CD14-positive monocyte (primary cell): ENCODE results near the gene TTLL11. TPM values are rescaled to one million over a fixed set of nuclear protein-coding genes. Genes with fewer than 3 reads are reported as not detected.

Experiments
- DNase-seq, 3 donors: peaks; one replicate each; pipeline ENCODE4 v3.0.0-alpha.2; 2011 to 2022
- H2AFZ ChIP-seq: 2 replicates; pipeline ENCODE4 v1.6.0; 2012; ENCODE audit warnings: mild to moderate bottlenecking, low read depth, low read length, inconsistent platforms; ENCODE audit not compliant: insufficient read depth, poor library complexity, severe bottlenecking
- H3K27ac ChIP-seq, 2 donors: 1 replicate in 1 of 2; 2 replicates in 1 of 2; pipeline ENCODE4 v1.5.1; 2012 to 2013; ENCODE audit warnings: low read length in 2 of 2, control low read depth in 1 of 2, inconsistent platforms in 1 of 2, low read depth in 1 of 2, mild to moderate bottlenecking in 1 of 2
- H3K27me3 ChIP-seq, 2 donors: one replicate each; pipeline versions ENCODE4 v1.6.0 to v1.6.1; 2011 to 2013; ENCODE audit warnings: low read length in 2 of 2; ENCODE audit not compliant: control insufficient read depth in 2 of 2, insufficient read depth in 2 of 2
- H3K36me3 ChIP-seq, 2 donors: replicated peaks in 1 of 2; 1 replicate in 1 of 2; 2 replicates in 1 of 2; pipeline versions ENCODE4 v1.5.1 to v1.6.1; 2012 to 2013; ENCODE audit warnings: low read length in 2 of 2, control low read depth in 1 of 2, inconsistent platforms in 1 of 2, mild to moderate bottlenecking in 1 of 2; ENCODE audit not compliant: insufficient read depth in 2 of 2, control insufficient read depth in 1 of 2
- H3K4me1 ChIP-seq, 2 donors: 1 replicate in 1 of 2; 2 replicates in 1 of 2; pipeline versions ENCODE4 v1.5.1 to v1.6.1; 2012 to 2013; ENCODE audit warnings: low read length in 2 of 2, control low read depth in 1 of 2, inconsistent platforms in 1 of 2, mild to moderate bottlenecking in 1 of 2, moderate library complexity in 1 of 2; ENCODE audit not compliant: insufficient read depth in 2 of 2, control insufficient read depth in 1 of 2
- H3K4me2 ChIP-seq: replicated peaks from 2 replicates; pipeline ENCODE3; 2012; ENCODE audit warnings: low read length, moderate library complexity, mild to moderate bottlenecking; ENCODE audit not compliant: poor library complexity, severe bottlenecking; ENCODE audit errors: extremely low read depth
- H3K4me3 ChIP-seq, 3 experiments: fragments of 200-600 bp in 1 of 3; sonication (generic) in 1 of 3; replicated peaks in 1 of 3; 1 replicate in 2 of 3; 2 replicates in 1 of 3; pipeline ENCODE4 v1.5.1; 2011 to 2013; ENCODE audit warnings: low read length in 3 of 3, mild to moderate bottlenecking in 3 of 3, control low read depth in 2 of 3, low read depth in 2 of 3, inconsistent platforms in 1 of 3, moderate library complexity in 1 of 3
- H3K79me2 ChIP-seq: 2 replicates; pipeline ENCODE4 v1.6.0; 2012; ENCODE audit warnings: mild to moderate bottlenecking, control low read depth, inconsistent platforms, low read length, moderate library complexity; ENCODE audit not compliant: insufficient read depth
- H3K9ac ChIP-seq: 2 replicates; pipeline ENCODE4 v1.6.0; 2017; ENCODE audit warnings: low read length, mild to moderate bottlenecking; ENCODE audit not compliant: insufficient read depth, poor library complexity, severe bottlenecking
- H3K9me3 ChIP-seq, 2 donors: replicated peaks in 1 of 2; 1 replicate in 1 of 2; 2 replicates in 1 of 2; pipeline versions ENCODE4 v1.5.1 to v1.6.1; 2012 to 2013; ENCODE audit warnings: low read length in 2 of 2, control low read depth in 1 of 2; ENCODE audit not compliant: control insufficient read depth in 1 of 2, insufficient read depth in 1 of 2
- H4K20me1 ChIP-seq: 2 replicates; pipeline ENCODE4 v1.6.0; 2012; ENCODE audit warnings: mild to moderate bottlenecking, low read length, control low read depth, moderate library complexity; ENCODE audit not compliant: insufficient read depth
- H3K27ac Mint-ChIP-seq, 7 donors: one replicate each; pipeline ENCODE4 v1.8.0; 2020; ENCODE audit warnings: mild to moderate bottlenecking in 7 of 7, mixed read lengths in 7 of 7, moderate library complexity in 6 of 7, inconsistent platforms in 2 of 7
- H3K27me3 Mint-ChIP-seq, 3 donors: one replicate each; pipeline ENCODE4 v1.8.0; 2021 to 2022; ENCODE audit warnings: low read depth in 3 of 3, mild to moderate bottlenecking in 3 of 3, mixed read lengths in 3 of 3, moderate library complexity in 3 of 3, inconsistent platforms in 1 of 3
- H3K36me3 Mint-ChIP-seq, 2 donors: one replicate each; pipeline ENCODE4 v1.8.0; 2020; ENCODE audit warnings: mixed read lengths in 2 of 2, inconsistent platforms in 1 of 2, mild to moderate bottlenecking in 1 of 2
- H3K4me1 Mint-ChIP-seq: one replicate; pipeline ENCODE4 v1.8.0; 2020; ENCODE audit warnings: mild to moderate bottlenecking, mixed read lengths
- H3K4me3 Mint-ChIP-seq, 2 donors: one replicate each; pipeline ENCODE4 v1.8.0; 2020; ENCODE audit warnings: mild to moderate bottlenecking in 2 of 2, mixed read lengths in 2 of 2, moderate library complexity in 1 of 2
- H3K9me3 Mint-ChIP-seq, 7 donors: one replicate each; pipeline ENCODE4 v1.8.0; 2020 to 2022; ENCODE audit warnings: mixed read lengths in 7 of 7, mild to moderate bottlenecking in 6 of 7, moderate library complexity in 6 of 7, inconsistent platforms in 2 of 7
- CTCF ChIP-seq: fragments of 200-600 bp; IDR thresholded peaks from one replicate; pipeline ENCODE4 v1.8.0; 2022; ENCODE audit warnings: antibody characterized with exemption, mild to moderate bottlenecking
- WGBS: methylation state at CpG from one replicate; pipeline ENCODE4 v1.1.5; 2013; ENCODE audit warnings: missing lambda C conversion rate; ENCODE audit not compliant: insufficient coverage; 5-methylcytosine and 5-hydroxymethylcytosine counted together
- intact Hi-C, 2 donors: fragments of 100-400 bp; cut with micrococcal nuclease; formaldehyde crosslinking; loops; one replicate each; pipeline versions ENCODE4 v1.15.0 to v1.15.1; 2023
- polyA plus RNA-seq, 3 donors: library from polyadenylated mRNA; depleted of rRNA in 1 of 3; unstranded in 2 of 3; stranded (reverse) in 1 of 3; fragments of 300-500 nt in 2 of 3; fragments of >200 nt in 1 of 3; fragmentation: Illumina TruSeq in 2 of 3; gene quantifications; 1 replicate in 2 of 3; 2 replicates in 1 of 3; pipeline ENCODE4 v1.2.3, GENCODE V29; 2012 to 2021

The TTLL11 gene
- polyA plus RNA-seq, 3 donors = 2.9 to 3.5 (median 3.1) TPM

- 91% methylated on average over 5 of the region's 7 CpGs for WGBS
- Histone ChIP-seq H3K4me1 (no peaks in the 10 kb centered on the region), H2AFZ (no peak overlapping the region), H3K27ac (no peak overlapping the region), H4K20me1 (no peaks in the 10 kb centered on the region), H3K4me2 (no peak overlapping the region), H3K27me3 (no peaks in the 10 kb centered on the region), H3K9me3 (no peaks in the 10 kb centered on the region), H3K4me3 (no peak overlapping the region), H3K9ac (no peak overlapping the region), H3K36me3 (no peaks in the 10 kb centered on the region), H3K79me2 (no peaks in the 10 kb centered on the region)
- Mint-ChIP-seq H3K4me3 (no peak overlapping the region), H3K27me3 (peaks cover 0 to 12% (median 6%) of the 10 kb centered on the region in 3 donors), H3K9me3 (no peaks in the 10 kb centered on the region), H3K4me1 (peaks cover 6% of the 10 kb centered on the region), H3K36me3 (no peaks in the 10 kb centered on the region), H3K27ac (no peak overlapping the region)
- DNase-seq = no peak
- intact Hi-C loops = no loop called here
- no peak for TF ChIP-seq CTCF
Observed at GRCh38 chr9:121881920-121882500, 211.1 kb downstream of the TTLL11 start.

- Histone ChIP-seq H3K4me1 (no peaks in the 10 kb centered on the region), H3K36me3 (no peaks in the 10 kb centered on the region), H3K27ac (no peak overlapping the region), H3K27me3 (no peaks in the 10 kb centered on the region), H3K9ac (no peak overlapping the region), H3K9me3 (no peaks in the 10 kb centered on the region), H3K79me2 (no peaks in the 10 kb centered on the region), H3K4me3 (no peak overlapping the region), H4K20me1 (no peaks in the 10 kb centered on the region), H2AFZ (no peak overlapping the region), H3K4me2 (no peak overlapping the region)
- peaks cover 6% of the 10 kb centered on the region for H3K4me1 Mint-ChIP-seq
- H3K9me3 Mint-ChIP-seq = no peaks in the 10 kb centered on the region
- no peak for TF ChIP-seq CTCF
- no peak overlapping the region for H3K4me3 Mint-ChIP-seq
- H3K27me3 Mint-ChIP-seq = peaks cover 0 to 8% (median 6%) of the 10 kb centered on the region in 3 donors
- H3K36me3 Mint-ChIP-seq = no peaks in the 10 kb centered on the region
- H3K27ac Mint-ChIP-seq = no peak overlapping the region
- WGBS = 66% methylated on average over 8 of the region's 8 CpGs
- intact Hi-C loops = no loop called here
- DNase-seq = no peak
Observed at GRCh38 chr9:121880343-121880898, 212.7 kb downstream of the TTLL11 start.
